IMR-90 (cell line): Measurements from ENCODE around the gene CDYL2.

Source experiments
- BHLHE40 ChIP-seq: fragments of 150-350 bp; IDR thresholded peaks from 2 replicates; pipeline ENCODE4 v1.6.1; 2016; ENCODE audit warnings: mild to moderate bottlenecking, low read depth, low read length
- CEBPB ChIP-seq: IDR thresholded peaks from 2 replicates; pipeline ENCODE4 v1.6.1; 2012; ENCODE audit warnings: low read depth, low read length, improper control_type of control experiment
- CHD1 ChIP-seq: IDR thresholded peaks from 2 replicates; pipeline ENCODE4 v1.6.1; 2012; ENCODE audit warnings: low read depth, low read length, improper control_type of control experiment
- FOS ChIP-seq: fragments of 150-350 bp; IDR thresholded peaks from 2 replicates; pipeline ENCODE4 v1.6.1; 2016; ENCODE audit warnings: low read depth, low read length
- MAFK ChIP-seq: IDR thresholded peaks from 2 replicates; pipeline ENCODE4 v1.6.1; 2012; ENCODE audit warnings: low read depth, low read length, improper control_type of control experiment
- MAZ ChIP-seq: IDR thresholded peaks from 2 replicates; pipeline ENCODE4 v1.6.1; 2012; ENCODE audit warnings: low read depth, mild to moderate bottlenecking, low read length, improper control_type of control experiment, moderate library complexity, borderline replicate concordance
- MXI1 ChIP-seq: IDR thresholded peaks from 2 replicates; pipeline ENCODE4 v1.6.1; 2012; ENCODE audit warnings: low read depth, mild to moderate bottlenecking, low read length, moderate library complexity, borderline replicate concordance
- NFE2L2 ChIP-seq: fragments of 150-350 bp; IDR thresholded peaks from 2 replicates; pipeline ENCODE4 v1.6.1; 2016; ENCODE audit warnings: low read depth, mild to moderate bottlenecking, low read length
- POLR2A ChIP-seq: IDR thresholded peaks from 2 replicates; pipeline ENCODE4 v1.6.1; 2012; ENCODE audit warnings: mild to moderate bottlenecking, low read depth, low read length
- RAD21 ChIP-seq: IDR thresholded peaks from 2 replicates; pipeline ENCODE4 v1.6.1; 2012; ENCODE audit warnings: low read length, improper control_type of control experiment
- RCOR1 ChIP-seq: IDR thresholded peaks from 2 replicates; pipeline ENCODE4 v1.6.1; 2012; ENCODE audit warnings: mild to moderate bottlenecking, low read length, improper control_type of control experiment; ENCODE audit not compliant: insufficient replicate concordance
- USF2 ChIP-seq: fragments of 150-350 bp; IDR thresholded peaks from 2 replicates; pipeline ENCODE4 v1.6.1; 2017; ENCODE audit warnings: mild to moderate bottlenecking, antibody characterized with exemption, low read length, low read depth
- TF ChIP-seq, protein P1 (sequence below): conservative IDR thresholded peaks from 2 replicates; pipeline ENCODE4 v1.5.1; 2012; ENCODE audit warnings: mild to moderate bottlenecking, low read depth, low read length, improper control_type of control experiment
- TF ChIP-seq, protein P2 (sequence below): fragments of 150-350 bp; IDR thresholded peaks from 2 replicates; pipeline ENCODE4 v1.6.1; 2016; ENCODE audit warnings: low read depth, mild to moderate bottlenecking, low read length, moderate library complexity, borderline replicate concordance

DNA sequence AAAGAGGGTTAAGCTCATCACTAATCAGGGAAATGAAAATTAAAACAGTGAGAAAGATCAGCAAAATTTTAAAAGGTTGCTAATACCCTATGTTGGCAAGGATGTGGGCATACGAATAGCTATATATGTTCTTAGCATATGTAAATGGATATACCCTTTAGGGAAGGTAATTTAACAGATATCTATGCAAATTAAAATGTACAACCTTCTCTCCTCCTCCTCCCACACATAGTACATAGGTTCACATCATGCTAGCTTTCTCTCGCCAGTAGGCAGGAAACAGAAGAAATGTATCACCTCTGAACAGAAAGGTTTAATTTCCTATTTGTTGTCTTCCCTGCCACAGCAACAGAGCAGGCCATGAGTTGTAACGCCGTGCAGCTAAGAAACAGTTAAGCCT, 103.8 kb downstream of the CDYL2 start:
- TF ChIP-seq, protein P1, sequence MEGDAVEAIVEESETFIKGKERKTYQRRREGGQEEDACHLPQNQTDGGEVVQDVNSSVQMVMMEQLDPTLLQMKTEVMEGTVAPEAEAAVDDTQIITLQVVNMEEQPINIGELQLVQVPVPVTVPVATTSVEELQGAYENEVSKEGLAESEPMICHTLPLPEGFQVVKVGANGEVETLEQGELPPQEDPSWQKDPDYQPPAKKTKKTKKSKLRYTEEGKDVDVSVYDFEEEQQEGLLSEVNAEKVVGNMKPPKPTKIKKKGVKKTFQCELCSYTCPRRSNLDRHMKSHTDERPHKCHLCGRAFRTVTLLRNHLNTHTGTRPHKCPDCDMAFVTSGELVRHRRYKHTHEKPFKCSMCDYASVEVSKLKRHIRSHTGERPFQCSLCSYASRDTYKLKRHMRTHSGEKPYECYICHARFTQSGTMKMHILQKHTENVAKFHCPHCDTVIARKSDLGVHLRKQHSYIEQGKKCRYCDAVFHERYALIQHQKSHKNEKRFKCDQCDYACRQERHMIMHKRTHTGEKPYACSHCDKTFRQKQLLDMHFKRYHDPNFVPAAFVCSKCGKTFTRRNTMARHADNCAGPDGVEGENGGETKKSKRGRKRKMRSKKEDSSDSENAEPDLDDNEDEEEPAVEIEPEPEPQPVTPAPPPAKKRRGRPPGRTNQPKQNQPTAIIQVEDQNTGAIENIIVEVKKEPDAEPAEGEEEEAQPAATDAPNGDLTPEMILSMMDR = no peak
- TF ChIP-seq RAD21 (no peak), MAFK (no peak), POLR2A (no peak), CHD1 (no peak), NFE2L2 (no peak), BHLHE40 (no peak), RCOR1 (no peak), CEBPB (no peak), USF2 (no peak), FOS (no peak), MAZ (no peak), MXI1 (no peak)
- TF ChIP-seq, protein P2, sequence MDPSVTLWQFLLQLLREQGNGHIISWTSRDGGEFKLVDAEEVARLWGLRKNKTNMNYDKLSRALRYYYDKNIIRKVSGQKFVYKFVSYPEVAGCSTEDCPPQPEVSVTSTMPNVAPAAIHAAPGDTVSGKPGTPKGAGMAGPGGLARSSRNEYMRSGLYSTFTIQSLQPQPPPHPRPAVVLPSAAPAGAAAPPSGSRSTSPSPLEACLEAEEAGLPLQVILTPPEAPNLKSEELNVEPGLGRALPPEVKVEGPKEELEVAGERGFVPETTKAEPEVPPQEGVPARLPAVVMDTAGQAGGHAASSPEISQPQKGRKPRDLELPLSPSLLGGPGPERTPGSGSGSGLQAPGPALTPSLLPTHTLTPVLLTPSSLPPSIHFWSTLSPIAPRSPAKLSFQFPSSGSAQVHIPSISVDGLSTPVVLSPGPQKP = no peak
